ENCODE measurements around the gene OSTM1. TPM values are rescaled to one million over a fixed set of nuclear protein-coding genes. Genes with fewer than 3 reads are reported as not detected.

Gene OSTM1
- total RNA-seq, 1 experiment from 2014 or later: 277 TPM

DNA sequence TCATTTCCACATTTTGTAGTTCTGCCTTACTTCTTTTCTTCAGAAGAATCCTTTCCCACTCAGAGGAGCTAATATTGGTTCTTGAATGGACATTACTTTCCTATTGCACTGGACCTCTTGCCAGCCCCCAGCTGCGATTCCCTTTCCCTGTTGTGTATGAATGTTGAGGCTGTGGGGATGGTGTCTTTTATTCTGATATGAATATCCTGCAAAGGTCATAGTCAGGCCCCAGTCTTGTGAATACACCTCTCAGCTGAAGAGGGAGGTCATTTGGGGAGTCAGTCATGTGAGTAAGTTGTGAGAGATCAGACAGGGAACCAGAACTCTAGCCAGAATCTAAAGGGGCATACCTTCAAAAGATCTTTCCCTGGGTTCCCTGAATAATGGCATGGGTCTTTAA is 32.6 kb upstream of the OSTM1 start:
- no peaks in the 10 kb centered on the region for H3K9me3 ChIP-seq (ENCODE audit: control insufficient read depth, insufficient read depth, low read depth, low read length)

DNA sequence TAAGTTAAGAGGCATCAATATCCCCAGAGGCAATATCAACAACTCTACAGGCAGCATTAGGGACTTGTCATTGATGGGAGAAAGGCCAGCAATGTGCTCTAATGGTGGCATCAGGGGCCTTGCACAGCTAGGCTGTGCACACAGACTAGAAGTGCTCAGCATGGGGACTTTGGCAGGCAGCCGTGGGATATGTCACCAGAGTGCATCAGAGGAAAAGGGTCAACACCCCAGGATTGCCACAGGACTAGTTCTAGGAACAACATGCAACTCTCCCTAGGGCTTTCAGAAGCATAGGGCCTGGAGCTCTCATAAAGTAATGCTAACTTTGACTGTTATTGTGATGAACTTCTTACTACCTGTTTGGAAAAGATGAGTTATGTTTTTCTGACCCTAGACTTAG is 32.2 kb upstream of the OSTM1 start:
- BruUV-seq (replicated peaks): no TSS peak
- no peaks in the 10 kb centered on the region; the same call in 1 of the 2 replicates for H3K27me3 ChIP-seq (ENCODE audit: control insufficient read depth, insufficient read depth, low read length)
- DNase-seq (ENCODE audit: low read depth, low spot score) (no peak), ATAC-seq (peak; percentile 35)
- no peaks in the 10 kb centered on the region for H3K9me3 ChIP-seq (ENCODE audit: control insufficient read depth, insufficient read depth, low read depth, low read length)
- CTCF ChIA-PET: no interaction called here
- H3K4me1 ChIP-seq (ENCODE audit: control insufficient read depth, insufficient read depth, low read length): no peaks in the 10 kb centered on the region
- no peaks in the 10 kb centered on the region for H3K36me3 ChIP-seq (ENCODE audit: control insufficient read depth, insufficient read depth, low read length)
- POLR2A ChIA-PET: interaction anchor here (0.5 kb wide), 1 partner anchor 22 kb away, joined by 3 read pairs; no protein-coding TSS in a partner anchor
- H3K4me3 ChIP-seq (ENCODE audit: low read depth in 2 of 2, low read length in 2 of 2): no peak overlapping the region
- no peak for TF ChIP-seq SIN3A (IDR thresholded peaks at IDR 0.05; ENCODE audit: borderline replicate concordance, insufficient read depth, low read depth, low read length)
- no peak overlapping the region for H3K27ac ChIP-seq (ENCODE audit: low read length)
- intact Hi-C loops (cut with micrococcal nuclease; ENCODE audit: unreplicated experiment) (no loop called here), in situ Hi-C loops (cut with HindIII; ENCODE audit: low pct_unique_long_range_greater_than_20kb, low sequenced_read_pairs) (no loop called here)

More for the DNA sequence above, 32.6 kb upstream of the OSTM1 start:
- BruUV-seq (replicated peaks): no TSS peak
- ChIA-PET CTCF (no interaction called here), POLR2A (interaction anchor here (0.5 kb wide), 1 partner anchor 21 kb away, joined by 3 read pairs; no protein-coding TSS in a partner anchor)
- DNase-seq (ENCODE audit: low read depth, low spot score) (no peak), ATAC-seq (no peak)
- no peaks in the 10 kb centered on the region for H3K4me1 ChIP-seq (ENCODE audit: control insufficient read depth, insufficient read depth, low read length)
- intact Hi-C loops (cut with micrococcal nuclease; ENCODE audit: unreplicated experiment): no loop called here
- in situ Hi-C loops (cut with HindIII; ENCODE audit: low pct_unique_long_range_greater_than_20kb, low sequenced_read_pairs): no loop called here
- H3K4me3 ChIP-seq (ENCODE audit: low read depth in 2 of 2, low read length in 2 of 2): no peak overlapping the region
- TF ChIP-seq, protein P1, sequence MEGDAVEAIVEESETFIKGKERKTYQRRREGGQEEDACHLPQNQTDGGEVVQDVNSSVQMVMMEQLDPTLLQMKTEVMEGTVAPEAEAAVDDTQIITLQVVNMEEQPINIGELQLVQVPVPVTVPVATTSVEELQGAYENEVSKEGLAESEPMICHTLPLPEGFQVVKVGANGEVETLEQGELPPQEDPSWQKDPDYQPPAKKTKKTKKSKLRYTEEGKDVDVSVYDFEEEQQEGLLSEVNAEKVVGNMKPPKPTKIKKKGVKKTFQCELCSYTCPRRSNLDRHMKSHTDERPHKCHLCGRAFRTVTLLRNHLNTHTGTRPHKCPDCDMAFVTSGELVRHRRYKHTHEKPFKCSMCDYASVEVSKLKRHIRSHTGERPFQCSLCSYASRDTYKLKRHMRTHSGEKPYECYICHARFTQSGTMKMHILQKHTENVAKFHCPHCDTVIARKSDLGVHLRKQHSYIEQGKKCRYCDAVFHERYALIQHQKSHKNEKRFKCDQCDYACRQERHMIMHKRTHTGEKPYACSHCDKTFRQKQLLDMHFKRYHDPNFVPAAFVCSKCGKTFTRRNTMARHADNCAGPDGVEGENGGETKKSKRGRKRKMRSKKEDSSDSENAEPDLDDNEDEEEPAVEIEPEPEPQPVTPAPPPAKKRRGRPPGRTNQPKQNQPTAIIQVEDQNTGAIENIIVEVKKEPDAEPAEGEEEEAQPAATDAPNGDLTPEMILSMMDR (IDR thresholded peaks at IDR 0.05): no peak
- TF ChIP-seq SIN3A (IDR thresholded peaks at IDR 0.05; ENCODE audit: borderline replicate concordance, insufficient read depth, low read depth, low read length): no peak
- TF ChIP-seq TCF7L2 (IDR thresholded peaks at IDR 0.05; ENCODE audit: low read depth, low read length): no peak
- TF ChIP-seq, protein P2, sequence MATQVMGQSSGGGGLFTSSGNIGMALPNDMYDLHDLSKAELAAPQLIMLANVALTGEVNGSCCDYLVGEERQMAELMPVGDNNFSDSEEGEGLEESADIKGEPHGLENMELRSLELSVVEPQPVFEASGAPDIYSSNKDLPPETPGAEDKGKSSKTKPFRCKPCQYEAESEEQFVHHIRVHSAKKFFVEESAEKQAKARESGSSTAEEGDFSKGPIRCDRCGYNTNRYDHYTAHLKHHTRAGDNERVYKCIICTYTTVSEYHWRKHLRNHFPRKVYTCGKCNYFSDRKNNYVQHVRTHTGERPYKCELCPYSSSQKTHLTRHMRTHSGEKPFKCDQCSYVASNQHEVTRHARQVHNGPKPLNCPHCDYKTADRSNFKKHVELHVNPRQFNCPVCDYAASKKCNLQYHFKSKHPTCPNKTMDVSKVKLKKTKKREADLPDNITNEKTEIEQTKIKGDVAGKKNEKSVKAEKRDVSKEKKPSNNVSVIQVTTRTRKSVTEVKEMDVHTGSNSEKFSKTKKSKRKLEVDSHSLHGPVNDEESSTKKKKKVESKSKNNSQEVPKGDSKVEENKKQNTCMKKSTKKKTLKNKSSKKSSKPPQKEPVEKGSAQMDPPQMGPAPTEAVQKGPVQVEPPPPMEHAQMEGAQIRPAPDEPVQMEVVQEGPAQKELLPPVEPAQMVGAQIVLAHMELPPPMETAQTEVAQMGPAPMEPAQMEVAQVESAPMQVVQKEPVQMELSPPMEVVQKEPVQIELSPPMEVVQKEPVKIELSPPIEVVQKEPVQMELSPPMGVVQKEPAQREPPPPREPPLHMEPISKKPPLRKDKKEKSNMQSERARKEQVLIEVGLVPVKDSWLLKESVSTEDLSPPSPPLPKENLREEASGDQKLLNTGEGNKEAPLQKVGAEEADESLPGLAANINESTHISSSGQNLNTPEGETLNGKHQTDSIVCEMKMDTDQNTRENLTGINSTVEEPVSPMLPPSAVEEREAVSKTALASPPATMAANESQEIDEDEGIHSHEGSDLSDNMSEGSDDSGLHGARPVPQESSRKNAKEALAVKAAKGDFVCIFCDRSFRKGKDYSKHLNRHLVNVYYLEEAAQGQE (IDR thresholded peaks at IDR 0.05; ENCODE audit: insufficient read depth in 1 of 2, low read depth in 2 of 2, low read length in 1 of 2): no peak
- no peak for TF ChIP-seq POLR2AphosphoS5 (IDR thresholded peaks at IDR 0.05; ENCODE audit: low read depth, low read length)
- no peak overlapping the region for H3K27ac ChIP-seq (ENCODE audit: low read length)
- no peaks in the 10 kb centered on the region for H3K36me3 ChIP-seq (ENCODE audit: control insufficient read depth, insufficient read depth, low read length)
- H3K27me3 ChIP-seq (ENCODE audit: control insufficient read depth, insufficient read depth, low read length): no peaks in the 10 kb centered on the region; the same call in 1 of the 2 replicates

DNA sequence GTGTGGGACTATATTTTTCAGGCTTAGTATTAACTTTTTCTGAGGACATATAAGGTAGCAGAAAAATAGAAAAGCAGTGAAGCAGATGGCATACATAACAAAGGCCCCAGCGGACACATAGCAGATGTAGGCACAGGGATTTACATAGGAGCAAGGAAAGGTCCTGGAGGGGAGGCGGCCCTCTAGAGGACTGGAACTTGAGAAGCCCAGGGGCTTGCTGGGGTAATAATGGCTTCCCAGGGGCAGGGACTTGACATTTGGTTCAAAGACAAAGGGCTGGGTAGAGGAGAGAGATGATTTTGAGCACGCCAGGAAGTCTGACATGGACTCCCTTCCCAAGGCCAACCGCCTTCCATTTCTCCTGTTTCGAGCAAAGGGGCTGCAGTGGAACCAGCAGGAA is 31.7 kb upstream of the OSTM1 start:
- H3K27me3 ChIP-seq (ENCODE audit: control insufficient read depth, insufficient read depth, low read length): no peaks in the 10 kb centered on the region; the same call in 1 of the 2 replicates
- in situ Hi-C loops (cut with HindIII; ENCODE audit: low pct_unique_long_range_greater_than_20kb, low sequenced_read_pairs) (no loop called here), intact Hi-C loops (cut with micrococcal nuclease; ENCODE audit: unreplicated experiment) (no loop called here)
- TF ChIP-seq SIN3A (IDR thresholded peaks at IDR 0.05; ENCODE audit: borderline replicate concordance, insufficient read depth, low read depth, low read length): no peak
- no peak for TF ChIP-seq TCF7L2 (IDR thresholded peaks at IDR 0.05; ENCODE audit: low read depth, low read length)
- no peak for TF ChIP-seq POLR2AphosphoS5 (IDR thresholded peaks at IDR 0.05; ENCODE audit: low read depth, low read length)
- TF ChIP-seq, protein P1 (IDR thresholded peaks at IDR 0.05): no peak
- TF ChIP-seq, protein P2 (IDR thresholded peaks at IDR 0.05; ENCODE audit: insufficient read depth in 1 of 2, low read depth in 2 of 2, low read length in 1 of 2): no peak
- ChIA-PET CTCF (no interaction called here), POLR2A (no interaction called here)
- no peaks in the 10 kb centered on the region for H3K4me1 ChIP-seq (ENCODE audit: control insufficient read depth, insufficient read depth, low read length)
- no TSS peak for BruUV-seq (replicated peaks)
- H3K27ac ChIP-seq (ENCODE audit: low read length): no peak overlapping the region
- DNase-seq (ENCODE audit: low read depth, low spot score) (no peak), ATAC-seq (no peak)
- no peaks in the 10 kb centered on the region for H3K9me3 ChIP-seq (ENCODE audit: control insufficient read depth, insufficient read depth, low read depth, low read length)
- H3K36me3 ChIP-seq (ENCODE audit: control insufficient read depth, insufficient read depth, low read length): no peaks in the 10 kb centered on the region
- H3K4me3 ChIP-seq (ENCODE audit: low read depth in 2 of 2, low read length in 2 of 2): no peak overlapping the region
